GM08714 (cell line): Measurements from ENCODE around the gene MTUS2.
"Not testable (repeated sequence)": the region's sequence is repeated elsewhere in the genome, so short reads cannot be mapped to it uniquely, and the experiment has no call there.

ENCODE experiments used
- H3K4me3 ChIP-seq: fragments of 200-500 bp; sonication (Bioruptor generic); 2 replicates; pipeline ENCODE4 v1.5.1; 2014; ENCODE audit warnings: mild to moderate bottlenecking, low read length, inconsistent platforms
- ZNF274 ChIP-seq: IDR thresholded peaks from 2 replicates; pipeline ENCODE4 v1.6.1; 2012; ENCODE audit warnings: mild to moderate bottlenecking, low read depth, low read length

MTUS2 gene

GRCh38 chr13:29355029-29355428 is 534.9 kb downstream of the MTUS2 start:
- no peak for TF ChIP-seq ZNF274
- no peak overlapping the region for H3K4me3 ChIP-seq

GRCh38 chr13:29359181-29359580 is 539.0 kb downstream of the MTUS2 start:
- no peak for TF ChIP-seq ZNF274
- no peak overlapping the region for H3K4me3 ChIP-seq

GRCh38 chr13:29361716-29362115 is 541.6 kb downstream of the MTUS2 start:
- no peak overlapping the region for H3K4me3 ChIP-seq
- no peak for TF ChIP-seq ZNF274

GRCh38 chr13:29362849-29363604 is 542.9 kb downstream of the MTUS2 start:
- H3K4me3 ChIP-seq = no peak overlapping the region
- no peak for TF ChIP-seq ZNF274

- no peak for TF ChIP-seq ZNF274
- no peak overlapping the region for H3K4me3 ChIP-seq
Observed at GRCh38 chr13:29369060-29369743, 549.1 kb downstream of the MTUS2 start.

- TF ChIP-seq ZNF274 = no peak
- H3K4me3 ChIP-seq = no peak overlapping the region
Observed at GRCh38 chr13:29379281-29379680, 559.1 kb downstream of the MTUS2 start.

- no peak for TF ChIP-seq ZNF274
- H3K4me3 ChIP-seq = no peak overlapping the region
Observed at GRCh38 chr13:29379865-29380264, 559.7 kb downstream of the MTUS2 start.

- TF ChIP-seq ZNF274 = no peak
- H3K4me3 ChIP-seq = no peak overlapping the region
Observed at GRCh38 chr13:29382021-29382420, 561.9 kb downstream of the MTUS2 start.

GRCh38 chr13:29383476-29383875 is 563.3 kb downstream of the MTUS2 start:
- no peak for TF ChIP-seq ZNF274

GRCh38 chr13:29384466-29384865 is 564.3 kb downstream of the MTUS2 start:
- no peak for TF ChIP-seq ZNF274
- no peak overlapping the region for H3K4me3 ChIP-seq

More at GRCh38 chr13:29383476-29383875, 563.3 kb downstream of the MTUS2 start:
- H3K4me3 ChIP-seq = no peak overlapping the region

- no peak for TF ChIP-seq ZNF274
- H3K4me3 ChIP-seq = no peak overlapping the region
Observed at GRCh38 chr13:29384871-29385270, 564.7 kb downstream of the MTUS2 start.

GRCh38 chr13:29386246-29386645 is 566.1 kb downstream of the MTUS2 start:
- H3K4me3 ChIP-seq = no peak overlapping the region
- TF ChIP-seq ZNF274 = no peak

- not testable (repeated sequence) for H3K4me3 ChIP-seq
Observed at GRCh38 chr13:29390598-29390997, 570.5 kb downstream of the MTUS2 start.

- H3K4me3 ChIP-seq = no peak overlapping the region
- TF ChIP-seq ZNF274 = no peak
Observed at GRCh38 chr13:29396446-29396845, 576.3 kb downstream of the MTUS2 start.

GRCh38 chr13:29397265-29397664 is 577.1 kb downstream of the MTUS2 start:
- no peak for TF ChIP-seq ZNF274
- no peak overlapping the region for H3K4me3 ChIP-seq
